ENCODE measurements around the gene GLRA3. TPM values are rescaled to one million over a fixed set of nuclear protein-coding genes. Genes with fewer than 3 reads are reported as not detected.
"Not testable (repeated sequence)": the region's sequence is repeated elsewhere in the genome, so short reads cannot be mapped to it uniquely, and the experiment has no call there.

GLRA3 gene
- total and polyA plus RNA-seq, 4 donors = 0.06 to 0.15 TPM; not detected in 2

DNA sequence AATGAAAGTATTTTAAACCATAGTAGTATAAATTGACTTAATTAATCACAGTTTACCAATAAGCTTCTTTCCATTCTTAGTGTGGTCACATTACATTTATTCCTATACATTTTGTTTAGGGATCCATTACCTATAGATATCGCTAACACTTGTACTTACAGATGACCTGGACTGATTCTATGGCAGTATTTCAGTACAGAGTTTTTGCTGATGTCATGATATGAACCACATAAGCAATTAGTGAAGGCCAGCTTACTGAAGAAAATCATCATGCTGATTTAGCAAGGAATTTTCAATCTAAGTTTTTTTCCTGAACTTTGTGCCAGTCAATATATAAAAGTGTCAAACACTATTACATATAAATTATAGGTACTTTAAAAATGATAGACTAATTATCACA is 193.3 kb downstream of the GLRA3 start:
- ATAC-seq (ENCODE audit: insufficient read depth, low FRiP score) (no peak), DNase-seq (no peak)
- 98 to 100% methylated on average over 1 of the region's 1 CpG for WGBS, 2 donors
- H3K27me3 ChIP-seq (ENCODE audit: control insufficient read depth in 3 of 3, insufficient read depth in 3 of 3, low read length in 2 of 3) = no peaks in the 10 kb centered on the region
- no peak overlapping the region for H3K27ac ChIP-seq (ENCODE audit: low read depth in 1 of 2, low read length in 1 of 2)
- H3K4me1 ChIP-seq (ENCODE audit: control insufficient read depth in 5 of 5, insufficient read depth in 5 of 5, low read length in 5 of 5) = no peaks in the 10 kb centered on the region
- no peak overlapping the region for H3K4me3 ChIP-seq
- no peak overlapping the region for H3K9ac ChIP-seq (ENCODE audit: insufficient read depth in 1 of 2, low read length in 2 of 2)
- H3K9me3 ChIP-seq (ENCODE audit: control insufficient read depth in 4 of 4, insufficient read depth in 3 of 4, low read length in 3 of 4) = no peaks in the 10 kb centered on the region
- no peaks in the 10 kb centered on the region for H3K36me3 ChIP-seq (ENCODE audit: control insufficient read depth in 4 of 4, insufficient read depth in 4 of 4, low read length in 4 of 4)
- TF ChIP-seq, protein P1, sequence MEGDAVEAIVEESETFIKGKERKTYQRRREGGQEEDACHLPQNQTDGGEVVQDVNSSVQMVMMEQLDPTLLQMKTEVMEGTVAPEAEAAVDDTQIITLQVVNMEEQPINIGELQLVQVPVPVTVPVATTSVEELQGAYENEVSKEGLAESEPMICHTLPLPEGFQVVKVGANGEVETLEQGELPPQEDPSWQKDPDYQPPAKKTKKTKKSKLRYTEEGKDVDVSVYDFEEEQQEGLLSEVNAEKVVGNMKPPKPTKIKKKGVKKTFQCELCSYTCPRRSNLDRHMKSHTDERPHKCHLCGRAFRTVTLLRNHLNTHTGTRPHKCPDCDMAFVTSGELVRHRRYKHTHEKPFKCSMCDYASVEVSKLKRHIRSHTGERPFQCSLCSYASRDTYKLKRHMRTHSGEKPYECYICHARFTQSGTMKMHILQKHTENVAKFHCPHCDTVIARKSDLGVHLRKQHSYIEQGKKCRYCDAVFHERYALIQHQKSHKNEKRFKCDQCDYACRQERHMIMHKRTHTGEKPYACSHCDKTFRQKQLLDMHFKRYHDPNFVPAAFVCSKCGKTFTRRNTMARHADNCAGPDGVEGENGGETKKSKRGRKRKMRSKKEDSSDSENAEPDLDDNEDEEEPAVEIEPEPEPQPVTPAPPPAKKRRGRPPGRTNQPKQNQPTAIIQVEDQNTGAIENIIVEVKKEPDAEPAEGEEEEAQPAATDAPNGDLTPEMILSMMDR (IDR thresholded peaks at IDR 0.05; ENCODE audit: control extremely low read depth, extremely low read depth) = no peak

DNA sequence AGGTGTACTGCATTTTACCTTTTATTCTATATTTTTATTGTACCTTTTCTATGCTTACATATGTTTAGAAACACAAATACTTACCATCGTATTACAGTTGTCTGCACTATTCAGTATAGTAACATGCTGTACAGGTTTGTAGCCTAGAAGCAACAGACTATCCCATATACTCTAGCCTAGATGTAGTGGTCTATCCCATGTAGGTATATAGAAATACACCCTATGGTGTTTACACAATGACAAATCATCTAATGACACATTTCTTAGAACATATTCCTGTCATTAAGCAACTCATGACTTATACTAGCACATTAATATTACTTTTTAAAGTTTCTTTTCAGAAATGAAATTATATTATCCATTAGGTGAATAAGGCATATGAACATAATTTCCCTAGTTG is 195.6 kb downstream of the GLRA3 start:
- TF ChIP-seq, protein P1 (IDR thresholded peaks at IDR 0.05; ENCODE audit: control extremely low read depth, extremely low read depth) = no peak
- 95 to 96% methylated on average over 1 of the region's 1 CpG for WGBS, 2 donors
- no peaks in the 10 kb centered on the region for H3K36me3 ChIP-seq (ENCODE audit: control insufficient read depth in 4 of 4, insufficient read depth in 4 of 4, low read length in 4 of 4)
- no peaks in the 10 kb centered on the region for H3K27me3 ChIP-seq (ENCODE audit: control insufficient read depth in 3 of 3, insufficient read depth in 3 of 3, low read length in 2 of 3)
- no peak overlapping the region for H3K4me3 ChIP-seq
- no peaks in the 10 kb centered on the region for H3K4me1 ChIP-seq (ENCODE audit: control insufficient read depth in 5 of 5, insufficient read depth in 5 of 5, low read length in 5 of 5)
- DNase-seq (no peak), ATAC-seq (ENCODE audit: insufficient read depth, low FRiP score) (no peak)
- no peaks in the 10 kb centered on the region for H3K9me3 ChIP-seq (ENCODE audit: control insufficient read depth in 4 of 4, insufficient read depth in 3 of 4, low read length in 3 of 4)
- H3K27ac ChIP-seq (ENCODE audit: low read depth in 1 of 2, low read length in 1 of 2) = no peak overlapping the region
- no peak overlapping the region for H3K9ac ChIP-seq (ENCODE audit: insufficient read depth in 1 of 2, low read length in 2 of 2)

DNA sequence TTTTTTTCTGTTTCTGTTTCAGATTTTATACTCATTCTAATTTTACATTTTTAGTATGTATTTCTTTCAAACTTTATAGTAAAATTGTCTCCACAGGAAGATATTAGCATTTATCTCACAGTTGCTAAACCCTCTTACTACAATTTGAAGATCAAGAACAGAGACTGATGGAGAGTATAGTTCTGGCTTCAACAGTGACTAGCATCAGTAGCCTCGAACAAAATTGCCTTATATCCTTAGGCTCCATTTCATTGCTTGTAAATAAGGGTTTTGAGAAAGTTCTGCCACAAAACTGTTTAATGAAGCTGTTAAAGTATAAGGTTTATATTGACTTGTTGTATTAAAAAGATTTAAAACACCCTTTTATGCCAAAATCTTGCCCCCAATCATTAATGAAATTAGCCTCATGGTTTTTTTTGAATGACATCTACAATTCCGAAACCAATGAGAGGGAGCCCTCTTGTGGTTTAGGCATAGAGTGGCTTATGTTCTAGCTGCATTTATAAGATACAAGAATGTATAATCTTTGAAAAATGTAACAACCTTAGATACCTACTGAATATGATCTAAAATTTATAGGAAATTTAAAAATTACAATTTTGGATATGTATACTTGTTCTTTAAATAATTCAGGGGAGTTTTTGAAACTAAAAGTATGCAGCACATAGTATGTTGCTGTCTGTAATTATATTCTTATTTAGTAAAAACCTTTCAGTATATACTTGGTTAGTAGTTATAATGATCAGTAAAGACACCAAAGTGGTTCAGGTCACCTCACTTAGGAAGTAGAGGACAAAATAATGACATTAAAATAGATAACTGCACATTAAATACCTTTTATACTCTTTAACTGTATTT is 196.9 kb downstream of the GLRA3 start:
- TF ChIP-seq, protein P1 (IDR thresholded peaks at IDR 0.05; ENCODE audit: control extremely low read depth, extremely low read depth) = peak; percentile 50
- 40 to 44% methylated on average over 2 of the region's 2 CpGs for WGBS, 2 donors
- Histone ChIP-seq H3K36me3 (ENCODE audit: control insufficient read depth in 4 of 4, insufficient read depth in 4 of 4, low read length in 4 of 4) (no peaks in the 10 kb centered on the region), H3K4me1 (ENCODE audit: control insufficient read depth in 5 of 5, insufficient read depth in 5 of 5, low read length in 5 of 5) (no peaks in the 10 kb centered on the region), H3K9me3 (ENCODE audit: control insufficient read depth in 4 of 4, insufficient read depth in 3 of 4, low read length in 3 of 4) (no peaks in the 10 kb centered on the region), H3K9ac (ENCODE audit: insufficient read depth in 1 of 2, low read length in 2 of 2) (no peak overlapping the region), H3K4me3 (no peak overlapping the region), H3K27ac (ENCODE audit: low read depth in 1 of 2, low read length in 1 of 2) (no peak overlapping the region), H3K27me3 (ENCODE audit: control insufficient read depth in 3 of 3, insufficient read depth in 3 of 3, low read length in 2 of 3) (no peaks in the 10 kb centered on the region)
- ATAC-seq (ENCODE audit: insufficient read depth, low FRiP score) (peak; percentile 65), DNase-seq (peak in 2 of 3 donors; percentile 59 to 75)

DNA sequence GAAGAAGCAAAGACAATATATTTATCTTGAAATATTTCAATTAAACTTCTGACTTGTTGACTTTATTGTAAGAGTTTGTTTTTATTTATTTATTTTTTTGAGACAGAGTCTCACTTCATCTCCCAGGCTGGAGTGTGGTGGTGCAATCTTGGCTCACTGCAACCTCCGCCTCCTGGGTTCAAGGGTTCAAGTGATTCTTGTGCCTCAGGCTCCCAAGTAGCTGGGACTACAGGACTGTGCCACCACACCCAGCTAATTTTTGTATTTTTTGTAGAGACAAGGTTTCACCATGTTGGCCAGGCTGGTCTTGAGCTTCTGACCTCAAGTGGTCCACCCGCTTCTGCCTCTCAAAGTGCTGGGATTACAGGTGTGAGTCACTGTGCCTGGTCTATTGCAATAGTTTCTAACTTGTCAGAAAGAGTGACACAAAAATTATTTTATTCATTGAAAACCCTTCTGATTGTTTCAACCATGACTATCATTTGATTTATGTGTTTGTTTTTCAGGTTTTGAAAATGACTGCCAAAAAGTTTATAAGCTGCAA is 199.1 kb downstream of the GLRA3 start:
- not testable (repeated sequence) for H3K27ac ChIP-seq (ENCODE audit: low read depth in 1 of 2, low read length in 1 of 2); H3K36me3 ChIP-seq (ENCODE audit: control insufficient read depth in 4 of 4, insufficient read depth in 4 of 4, low read length in 4 of 4); DNase-seq; ATAC-seq (ENCODE audit: insufficient read depth, low FRiP score); H3K27me3 ChIP-seq (ENCODE audit: control insufficient read depth in 3 of 3, insufficient read depth in 3 of 3, low read length in 2 of 3); H3K9ac ChIP-seq (ENCODE audit: insufficient read depth in 1 of 2, low read length in 2 of 2); H3K4me3 ChIP-seq; H3K9me3 ChIP-seq (ENCODE audit: control insufficient read depth in 4 of 4, insufficient read depth in 3 of 4, low read length in 3 of 4); H3K4me1 ChIP-seq (ENCODE audit: control insufficient read depth in 5 of 5, insufficient read depth in 5 of 5, low read length in 5 of 5)
- WGBS, 2 donors = 69 to 88% methylated on average over 2 of the region's 2 CpGs
